Measurements from ENCODE around the gene CBR3. TPM values are rescaled to one million over a fixed set of nuclear protein-coding genes. Genes with fewer than 3 reads are reported as not detected.

The CBR3 gene
- polyA plus RNA-seq, 1 of the 3 experiments (the other 2 are of a cell fraction), result 6.7 TPM

- TF ChIP-seq MEF2A (IDR thresholded peaks at IDR 0.05; ENCODE audit: borderline replicate concordance, low read depth), result no peak
Observed at GRCh38 chr21:36188937-36189336, 54.1 kb downstream of the CBR3 start (continued).

GRCh38 chr21:36190736-36191135 lies 55.9 kb downstream of the CBR3 start:
- CTCF ChIA-PET, result interaction anchor here (0.8 kb wide), 1 partner anchor 19 kb away, joined by 4 read pairs; no protein-coding TSS in a partner anchor
- Histone ChIP-seq H4K20me1 (ENCODE audit: insufficient read depth) (no peaks in the 10 kb centered on the region), H3K9ac (no peak overlapping the region), H3K9me3 (no peaks in the 10 kb centered on the region), H3K27ac (ENCODE audit: low read depth in 2 of 2, low read length in 1 of 2) (no peak overlapping the region), H2AFZ (ENCODE audit: low read depth) (no peak overlapping the region), H3K4me2 (no peak overlapping the region), H3K9me2 (no peaks in the 10 kb centered on the region), H3K4me3 (ENCODE audit: low read depth in 2 of 2, low read length in 1 of 2) (no peak overlapping the region), H3K79me2 (ENCODE audit: insufficient read depth) (no peaks in the 10 kb centered on the region), H3K27me3 (ENCODE audit: insufficient read depth) (no peaks in the 10 kb centered on the region), H3K4me1 (ENCODE audit: control insufficient read depth in 1 of 2, insufficient read depth in 2 of 2, low read depth in 1 of 2, low read length in 1 of 2) (no peaks in the 10 kb centered on the region), H3K36me3 (replicated peaks in 1 of 2; ENCODE audit: control insufficient read depth in 1 of 2, insufficient read depth in 2 of 2, low read length in 1 of 2) (no peaks in the 10 kb centered on the region), H3F3A (replicated peaks; ENCODE audit: insufficient read depth) (no peaks in the 10 kb centered on the region)
- WGBS (ENCODE audit: low lambda C conversion rate), result 95% methylated on average over 4 of the region's 4 CpGs
- POLR2A ChIA-PET, result no interaction called here
- TF ChIP-seq MXI1 (IDR thresholded peaks at IDR 0.05; ENCODE audit: low read depth, low read length) (no peak), TAF1 (IDR thresholded peaks at IDR 0.05; ENCODE audit: borderline replicate concordance, low read depth, low read length) (no peak)
- TF ChIP-seq, protein P1, sequence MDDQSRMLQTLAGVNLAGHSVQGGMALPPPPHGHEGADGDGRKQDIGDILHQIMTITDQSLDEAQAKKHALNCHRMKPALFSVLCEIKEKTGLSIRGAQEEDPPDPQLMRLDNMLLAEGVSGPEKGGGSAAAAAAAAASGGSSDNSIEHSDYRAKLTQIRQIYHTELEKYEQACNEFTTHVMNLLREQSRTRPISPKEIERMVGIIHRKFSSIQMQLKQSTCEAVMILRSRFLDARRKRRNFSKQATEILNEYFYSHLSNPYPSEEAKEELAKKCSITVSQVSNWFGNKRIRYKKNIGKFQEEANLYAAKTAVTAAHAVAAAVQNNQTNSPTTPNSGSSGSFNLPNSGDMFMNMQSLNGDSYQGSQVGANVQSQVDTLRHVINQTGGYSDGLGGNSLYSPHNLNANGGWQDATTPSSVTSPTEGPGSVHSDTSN (IDR thresholded peaks at IDR 0.05), result no peak
- TF ChIP-seq, protein P2, sequence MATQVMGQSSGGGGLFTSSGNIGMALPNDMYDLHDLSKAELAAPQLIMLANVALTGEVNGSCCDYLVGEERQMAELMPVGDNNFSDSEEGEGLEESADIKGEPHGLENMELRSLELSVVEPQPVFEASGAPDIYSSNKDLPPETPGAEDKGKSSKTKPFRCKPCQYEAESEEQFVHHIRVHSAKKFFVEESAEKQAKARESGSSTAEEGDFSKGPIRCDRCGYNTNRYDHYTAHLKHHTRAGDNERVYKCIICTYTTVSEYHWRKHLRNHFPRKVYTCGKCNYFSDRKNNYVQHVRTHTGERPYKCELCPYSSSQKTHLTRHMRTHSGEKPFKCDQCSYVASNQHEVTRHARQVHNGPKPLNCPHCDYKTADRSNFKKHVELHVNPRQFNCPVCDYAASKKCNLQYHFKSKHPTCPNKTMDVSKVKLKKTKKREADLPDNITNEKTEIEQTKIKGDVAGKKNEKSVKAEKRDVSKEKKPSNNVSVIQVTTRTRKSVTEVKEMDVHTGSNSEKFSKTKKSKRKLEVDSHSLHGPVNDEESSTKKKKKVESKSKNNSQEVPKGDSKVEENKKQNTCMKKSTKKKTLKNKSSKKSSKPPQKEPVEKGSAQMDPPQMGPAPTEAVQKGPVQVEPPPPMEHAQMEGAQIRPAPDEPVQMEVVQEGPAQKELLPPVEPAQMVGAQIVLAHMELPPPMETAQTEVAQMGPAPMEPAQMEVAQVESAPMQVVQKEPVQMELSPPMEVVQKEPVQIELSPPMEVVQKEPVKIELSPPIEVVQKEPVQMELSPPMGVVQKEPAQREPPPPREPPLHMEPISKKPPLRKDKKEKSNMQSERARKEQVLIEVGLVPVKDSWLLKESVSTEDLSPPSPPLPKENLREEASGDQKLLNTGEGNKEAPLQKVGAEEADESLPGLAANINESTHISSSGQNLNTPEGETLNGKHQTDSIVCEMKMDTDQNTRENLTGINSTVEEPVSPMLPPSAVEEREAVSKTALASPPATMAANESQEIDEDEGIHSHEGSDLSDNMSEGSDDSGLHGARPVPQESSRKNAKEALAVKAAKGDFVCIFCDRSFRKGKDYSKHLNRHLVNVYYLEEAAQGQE (IDR thresholded peaks at IDR 0.05; ENCODE audit: low read depth, low read length), result no peak
- no peak for DNase-seq

- H3K9me2 ChIP-seq, result no peaks in the 10 kb centered on the region
- no peaks in the 10 kb centered on the region for H3K4me1 ChIP-seq (ENCODE audit: control insufficient read depth in 1 of 2, insufficient read depth in 2 of 2, low read depth in 1 of 2, low read length in 1 of 2)
- no peak overlapping the region for H3K27ac ChIP-seq (ENCODE audit: low read depth in 2 of 2, low read length in 1 of 2)
- ChIA-PET POLR2A (no interaction called here), CTCF (interaction anchor here (1.3 kb wide), 1 partner anchor 8 kb away, joined by 3 read pairs; no protein-coding TSS in a partner anchor)
- no peaks in the 10 kb centered on the region for H4K20me1 ChIP-seq (ENCODE audit: insufficient read depth)
- H3K4me3 ChIP-seq (ENCODE audit: low read depth in 2 of 2, low read length in 1 of 2), result no peak overlapping the region
- no peak overlapping the region for H3K9ac ChIP-seq
- no peaks in the 10 kb centered on the region for H3K36me3 ChIP-seq (replicated peaks in 1 of 2; ENCODE audit: control insufficient read depth in 1 of 2, insufficient read depth in 2 of 2, low read length in 1 of 2)
- TF ChIP-seq TEAD4 (IDR thresholded peaks at IDR 0.05; ENCODE audit: borderline replicate concordance, insufficient read depth) (no peak), FOSL2 (IDR thresholded peaks at IDR 0.05; ENCODE audit: borderline replicate concordance, low read depth) (no peak), TAF1 (IDR thresholded peaks at IDR 0.05; ENCODE audit: borderline replicate concordance, low read depth, low read length) (no peak), EZH2phosphoT487 (IDR thresholded peaks at IDR 0.05; ENCODE audit: borderline replicate concordance, low read depth) (no peak)
- TF ChIP-seq, protein P3, sequence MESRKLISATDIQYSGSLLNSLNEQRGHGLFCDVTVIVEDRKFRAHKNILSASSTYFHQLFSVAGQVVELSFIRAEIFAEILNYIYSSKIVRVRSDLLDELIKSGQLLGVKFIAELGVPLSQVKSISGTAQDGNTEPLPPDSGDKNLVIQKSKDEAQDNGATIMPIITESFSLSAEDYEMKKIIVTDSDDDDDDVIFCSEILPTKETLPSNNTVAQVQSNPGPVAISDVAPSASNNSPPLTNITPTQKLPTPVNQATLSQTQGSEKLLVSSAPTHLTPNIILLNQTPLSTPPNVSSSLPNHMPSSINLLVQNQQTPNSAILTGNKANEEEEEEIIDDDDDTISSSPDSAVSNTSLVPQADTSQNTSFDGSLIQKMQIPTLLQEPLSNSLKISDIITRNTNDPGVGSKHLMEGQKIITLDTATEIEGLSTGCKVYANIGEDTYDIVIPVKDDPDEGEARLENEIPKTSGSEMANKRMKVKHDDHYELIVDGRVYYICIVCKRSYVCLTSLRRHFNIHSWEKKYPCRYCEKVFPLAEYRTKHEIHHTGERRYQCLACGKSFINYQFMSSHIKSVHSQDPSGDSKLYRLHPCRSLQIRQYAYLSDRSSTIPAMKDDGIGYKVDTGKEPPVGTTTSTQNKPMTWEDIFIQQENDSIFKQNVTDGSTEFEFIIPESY (IDR thresholded peaks at IDR 0.05; ENCODE audit: borderline replicate concordance, low read depth), result no peak
- H3K79me2 ChIP-seq (ENCODE audit: insufficient read depth), result no peaks in the 10 kb centered on the region
- H3K27me3 ChIP-seq (ENCODE audit: insufficient read depth), result no peaks in the 10 kb centered on the region
- 75% methylated on average over 5 of the region's 7 CpGs for WGBS (ENCODE audit: low lambda C conversion rate)
- no peak overlapping the region for H3K4me2 ChIP-seq
- H2AFZ ChIP-seq (ENCODE audit: low read depth), result no peak overlapping the region
- no peak for DNase-seq
- H3K9me3 ChIP-seq, result no peaks in the 10 kb centered on the region
- H3F3A ChIP-seq (replicated peaks; ENCODE audit: insufficient read depth), result no peaks in the 10 kb centered on the region
Observed at GRCh38 chr21:36193200-36193599, 58.3 kb downstream of the CBR3 start.

Data from SK-N-SH (cell line).